Stomach (tissue), 9 donors: ENCODE results near the gene BTF3L4. TPM values are rescaled to one million over a fixed set of nuclear protein-coding genes. Genes with fewer than 3 reads are reported as not detected.
"Not testable (repeated sequence)": the region's sequence is repeated elsewhere in the genome, so short reads cannot be mapped to it uniquely, and the experiment has no call there.

ENCODE experiments used
- DNase-seq, 2 donors: peaks; one replicate each; pipeline versions ENCODE4 v3.0.0 to v3.0.0-alpha.2; 2013 to 2019
- H3K27ac ChIP-seq, 5 donors: fragments of 200-600 bp in 4 of 5; sonication (generic) in 4 of 5; one replicate each; pipeline ENCODE4 v1.5.1; 2013 to 2019; ENCODE audit warnings: mild to moderate bottlenecking in 1 of 5, moderate library complexity in 1 of 5
- H3K27me3 ChIP-seq, 3 donors: fragments of 200-600 bp; sonication (generic); one replicate each; pipeline ENCODE4 v1.5.1; 2017 to 2019; ENCODE audit warnings: mixed run types in 1 of 3
- H3K36me3 ChIP-seq, 4 donors: fragments of 200-600 bp; sonication (generic); 1 replicate in 3 of 4; 2 replicates in 1 of 4; pipeline ENCODE4 v1.5.1; 2016 to 2019
- H3K4me1 ChIP-seq, 4 donors: fragments of 200-600 bp; sonication (generic); one replicate each; pipeline ENCODE4 v1.5.1; 2016 to 2019
- H3K4me3 ChIP-seq, 4 donors: fragments of 200-600 bp; sonication (generic) in 3 of 4; one replicate each; pipeline ENCODE4 v1.5.1; 2016 to 2019; ENCODE audit warnings: mild to moderate bottlenecking in 1 of 4
- H3K9me3 ChIP-seq, 4 donors: fragments of 200-600 bp; sonication (generic); one replicate each; pipeline ENCODE4 v1.5.1; 2016 to 2019
- EP300 ChIP-seq: sonication (generic); formaldehyde crosslinking; IDR thresholded peaks from one replicate; pipeline ENCODE4 v1.6.1; 2017; ENCODE audit warnings: antibody characterized with exemption
- POLR2A ChIP-seq, 4 donors: fragments of 450-650 bp; IDR thresholded peaks; one replicate each; pipeline ENCODE4 v1.6.1; 2016; ENCODE audit warnings: antibody characterized with exemption in 4 of 4, control low read depth in 2 of 4, mild to moderate bottlenecking in 1 of 4, moderate library complexity in 1 of 4
- POLR2AphosphoS5 ChIP-seq, 3 donors: sonication (generic); formaldehyde crosslinking; IDR thresholded peaks; one replicate each; pipeline ENCODE4 v1.6.1; 2016; ENCODE audit warnings: antibody characterized with exemption in 3 of 3
- WGBS, 5 donors: extraction: QIAGEN DNeasy Blood & Tissue Kit in 3 of 5; methylation state at CpG; one replicate each; pipeline versions ENCODE4 v1.1.5 to v1.1.7; 2013 to 2018; 5-methylcytosine and 5-hydroxymethylcytosine counted together
- intact Hi-C: fragments of 100-400 bp; cut with DNase I; formaldehyde crosslinking; loops from one replicate; pipeline ENCODE4 v1.15.1; 2023; ENCODE audit warnings: low total_unique reads
- polyA plus RNA-seq, 3 donors: library from polyadenylated mRNA; stranded (reverse); fragments of 200-250 nt; gene quantifications; one replicate each; pipeline ENCODE4 v1.2.3, GENCODE V29; 2013
- total RNA-seq, 5 donors: library from RNA; depleted of rRNA; stranded (reverse); fragments of >200 nt; gene quantifications; one replicate each; pipeline versions ENCODE4 v1.1.0 to v1.2.3, GENCODE V29; 2014 to 2016
- TF ChIP-seq, protein P1 (sequence below), 7 experiments: fragments of 450-650 bp in 4 of 7; fragments of 200-600 bp in 3 of 7; sonication (generic) in 3 of 7; IDR thresholded peaks; one replicate each; pipeline ENCODE4 v1.5.1; 2016 to 2019; ENCODE audit warnings: antibody characterized with exemption in 7 of 7, control low read depth in 2 of 7, mild to moderate bottlenecking in 1 of 7
- donor health status: healthy with polysubstance abuse.
- donor health status: Bipolar disorder and iron deficiency.
- donor health status: healthy.

The BTF3L4 gene
- total and polyA plus RNA-seq, 8 donors, result 6.7 to 287 (median 41.2) TPM

DNA sequence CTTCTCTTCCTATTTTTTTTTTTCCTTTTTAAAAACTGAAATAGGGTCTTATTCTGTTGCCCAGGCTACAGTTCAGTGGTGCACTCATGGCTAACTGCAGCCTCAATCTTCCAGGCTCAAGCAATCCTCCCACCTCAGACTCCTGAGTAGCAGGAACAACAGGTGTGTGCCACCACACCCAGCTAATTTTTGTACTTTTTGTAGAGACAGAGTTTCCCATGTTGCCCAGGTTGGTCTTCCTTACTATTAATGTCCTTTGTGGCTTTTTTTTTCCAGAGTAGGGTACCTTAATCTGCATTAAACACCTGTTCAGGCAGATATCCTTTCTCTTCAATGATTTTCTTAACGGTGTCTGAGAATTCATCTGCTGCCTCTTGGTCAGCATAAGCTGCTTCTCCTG is 18.2 kb upstream of the BTF3L4 start:
- peaks cover 0 to 17% (median 6%) of the 10 kb centered on the region in 4 donors for H3K4me1 ChIP-seq

DNA sequence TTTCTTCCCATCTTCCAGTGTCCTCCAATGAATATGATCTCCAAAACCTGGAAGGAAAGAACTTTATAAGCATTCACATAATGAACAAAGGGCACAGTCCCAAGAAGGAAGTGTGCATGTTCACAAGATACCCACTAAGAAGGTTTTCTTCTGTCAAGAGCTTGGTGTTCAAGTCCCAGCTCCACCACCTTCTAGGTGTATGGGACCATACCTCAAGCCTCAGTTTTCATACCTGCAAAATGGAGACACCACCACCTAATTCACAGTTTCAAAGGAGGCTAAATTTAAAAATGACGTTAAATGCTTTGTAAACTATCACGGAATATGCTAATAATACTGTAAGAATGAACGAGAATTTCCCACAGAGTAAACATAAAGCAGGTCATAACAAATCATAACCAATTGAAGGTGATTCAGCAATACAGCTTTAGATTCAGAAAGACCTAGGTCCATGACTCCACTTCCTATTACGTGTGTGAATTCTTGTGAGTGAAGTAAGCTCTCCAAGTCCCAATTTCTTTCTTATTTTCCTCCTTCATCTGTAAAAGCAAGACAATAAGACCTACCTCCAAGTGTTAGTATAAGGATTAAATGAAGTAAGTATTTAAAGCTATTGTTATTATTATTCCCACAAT is 14.4 kb upstream of the BTF3L4 start:
- Histone ChIP-seq H3K36me3 (peaks cover 7 to 47% (median 44%) of the 10 kb centered on the region in 4 donors), H3K27me3 (no peaks in the 10 kb centered on the region), H3K4me3 (no peak overlapping the region), H3K9me3 (no peaks in the 10 kb centered on the region), H3K4me1 (peaks cover 0 to 7% (median 4%) of the 10 kb centered on the region in 4 donors), H3K27ac (no peak overlapping the region)
- WGBS, 5 donors, result 90 to 96% (median 94%) methylated on average over 4 of the region's 4 CpGs
- DNase-seq, result no peak
- intact Hi-C loops, result no loop called here
- TF ChIP-seq, protein P1, sequence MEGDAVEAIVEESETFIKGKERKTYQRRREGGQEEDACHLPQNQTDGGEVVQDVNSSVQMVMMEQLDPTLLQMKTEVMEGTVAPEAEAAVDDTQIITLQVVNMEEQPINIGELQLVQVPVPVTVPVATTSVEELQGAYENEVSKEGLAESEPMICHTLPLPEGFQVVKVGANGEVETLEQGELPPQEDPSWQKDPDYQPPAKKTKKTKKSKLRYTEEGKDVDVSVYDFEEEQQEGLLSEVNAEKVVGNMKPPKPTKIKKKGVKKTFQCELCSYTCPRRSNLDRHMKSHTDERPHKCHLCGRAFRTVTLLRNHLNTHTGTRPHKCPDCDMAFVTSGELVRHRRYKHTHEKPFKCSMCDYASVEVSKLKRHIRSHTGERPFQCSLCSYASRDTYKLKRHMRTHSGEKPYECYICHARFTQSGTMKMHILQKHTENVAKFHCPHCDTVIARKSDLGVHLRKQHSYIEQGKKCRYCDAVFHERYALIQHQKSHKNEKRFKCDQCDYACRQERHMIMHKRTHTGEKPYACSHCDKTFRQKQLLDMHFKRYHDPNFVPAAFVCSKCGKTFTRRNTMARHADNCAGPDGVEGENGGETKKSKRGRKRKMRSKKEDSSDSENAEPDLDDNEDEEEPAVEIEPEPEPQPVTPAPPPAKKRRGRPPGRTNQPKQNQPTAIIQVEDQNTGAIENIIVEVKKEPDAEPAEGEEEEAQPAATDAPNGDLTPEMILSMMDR (IDR thresholded peaks at IDR 0.05), result no peak
- TF ChIP-seq POLR2A (IDR thresholded peaks at IDR 0.05) (no peak), POLR2AphosphoS5 (IDR thresholded peaks at IDR 0.05) (no peak), EP300 (no peak)

More for the DNA sequence above, 18.2 kb upstream of the BTF3L4 start:
- TF ChIP-seq, protein P1 (IDR thresholded peaks at IDR 0.05), result no peak
- TF ChIP-seq EP300 (no peak), POLR2AphosphoS5 (IDR thresholded peaks at IDR 0.05) (no peak), POLR2A (IDR thresholded peaks at IDR 0.05) (no peak)
- WGBS, 5 donors, result 93 to 100% (median 95%) methylated on average over 1 of the region's 1 CpG
- Histone ChIP-seq H3K27ac (no peak overlapping the region), H3K27me3 (no peaks in the 10 kb centered on the region), H3K9me3 (no peaks in the 10 kb centered on the region), H3K4me3 (no peak overlapping the region), H3K36me3 (peaks cover 7 to 51% (median 48%) of the 10 kb centered on the region in 4 donors)
- no peak for DNase-seq
- intact Hi-C loops, result no loop called here

DNA sequence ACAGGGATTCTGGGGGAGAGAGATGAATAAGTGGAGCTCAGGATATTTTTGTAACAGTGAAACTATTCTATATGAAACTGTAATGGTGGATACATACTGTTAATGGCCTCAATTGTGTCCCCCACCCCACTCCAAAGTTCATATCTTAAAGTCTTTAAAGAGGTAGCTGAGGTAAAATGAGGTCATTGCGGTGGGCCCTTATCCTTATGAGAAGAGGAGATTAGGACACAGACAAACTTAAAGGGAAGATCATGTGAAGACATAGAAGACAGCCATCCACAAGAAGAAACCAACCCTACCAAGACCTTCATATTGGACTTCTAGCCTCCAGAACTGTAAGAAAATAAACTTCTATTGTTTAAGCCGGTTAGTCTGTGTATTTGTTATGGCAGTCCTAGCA is 10.9 kb upstream of the BTF3L4 start:
- Histone ChIP-seq H3K36me3 (peaks cover 0 to 18% (median 17%) of the 10 kb centered on the region in 4 donors), H3K4me3 (no peak overlapping the region), H3K9me3 (no peaks in the 10 kb centered on the region), H3K27ac (no peak overlapping the region), H3K27me3 (no peaks in the 10 kb centered on the region), H3K4me1 (no peaks in the 10 kb centered on the region)
- intact Hi-C loops, result no loop called here
- DNase-seq, result no peak
- no peak for TF ChIP-seq POLR2AphosphoS5 (IDR thresholded peaks at IDR 0.05)
- no peak for TF ChIP-seq EP300
- TF ChIP-seq, protein P1 (IDR thresholded peaks at IDR 0.05), result no peak
- TF ChIP-seq POLR2A (IDR thresholded peaks at IDR 0.05), result no peak
- WGBS, 5 donors, result 79 to 93% (median 92%) methylated on average over 2 of the region's 2 CpGs

DNA sequence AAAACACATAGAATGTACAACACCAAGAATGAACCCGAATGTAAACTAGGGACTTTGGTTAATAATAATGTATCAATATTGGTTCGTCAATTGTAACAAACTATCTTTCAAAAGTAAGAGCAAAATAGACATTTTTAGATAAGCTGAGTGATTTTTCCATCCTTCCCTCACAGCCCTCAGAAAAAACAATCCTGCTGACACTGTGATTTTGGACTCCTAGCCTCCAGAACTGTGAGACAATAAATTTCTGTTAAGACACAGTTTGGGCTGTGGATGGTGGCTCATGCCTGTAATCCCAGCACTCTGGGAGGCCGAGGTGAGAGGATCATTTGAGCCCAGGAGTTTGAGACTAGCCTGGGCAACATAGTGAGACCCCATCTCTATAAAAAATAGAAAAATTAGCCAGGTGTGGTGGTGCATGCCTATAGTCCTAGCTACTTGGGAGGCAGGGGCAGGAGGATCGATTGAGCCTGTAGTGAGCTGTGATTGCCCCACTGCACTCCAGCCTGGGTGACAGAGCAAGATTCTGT is 10.4 kb upstream of the BTF3L4 start:
- 94 to 98% (median 97%) methylated on average over 4 of the region's 4 CpGs for WGBS, 5 donors
- DNase-seq, H3K4me3 ChIP-seq, intact Hi-C loops, H3K4me1 ChIP-seq, H3K27me3 ChIP-seq, H3K27ac ChIP-seq, H3K9me3 ChIP-seq: not testable (repeated sequence)
- H3K36me3 ChIP-seq, result peaks cover 0 to 16% (median 14%) of the 10 kb centered on the region in 4 donors

DNA sequence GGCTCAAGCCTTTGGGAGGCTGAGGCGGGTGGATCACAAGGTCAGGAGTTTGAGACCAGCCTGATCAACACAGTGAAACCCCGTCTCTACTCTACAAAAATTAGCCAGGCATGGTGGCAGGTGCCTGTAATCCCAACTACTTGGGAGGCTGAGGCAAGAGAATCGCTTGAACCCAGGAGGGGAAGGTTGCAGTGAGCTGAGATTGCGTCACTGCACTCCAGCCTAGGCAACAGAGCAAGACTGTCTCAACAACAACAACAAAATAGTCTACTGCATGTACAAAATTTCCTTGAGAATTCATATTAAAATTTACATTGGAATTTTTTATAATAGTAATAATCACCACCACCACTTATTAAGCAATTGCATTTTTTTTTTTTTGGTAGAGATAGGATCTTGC is 6.8 kb upstream of the BTF3L4 start:
- H3K4me1 ChIP-seq, result peaks cover 7 to 27% (median 13%) of the 10 kb centered on the region in 4 donors
- H3K36me3 ChIP-seq, result peaks cover 0 to 28% (median 25%) of the 10 kb centered on the region in 4 donors
- intact Hi-C loops, DNase-seq, H3K9me3 ChIP-seq, H3K27ac ChIP-seq, H3K27me3 ChIP-seq, H3K4me3 ChIP-seq: not testable (repeated sequence)
- WGBS, 5 donors, result 93 to 99% (median 97%) methylated on average over 4 of the region's 4 CpGs
